Nephron (organoid): ENCODE data around the gene KCNH8.
"Not testable (repeated sequence)": the region's sequence is repeated elsewhere in the genome, so short reads cannot be mapped to it uniquely, and the experiment has no call there.

Source experiments
- H3K27ac Mint-ChIP-seq, 3 experiments: 2 replicates each; pipeline ENCODE4 v1.8.0; 2020; ENCODE audit warnings: mixed read lengths in 3 of 3, mild to moderate bottlenecking in 2 of 3, moderate library complexity in 1 of 3
- H3K27me3 Mint-ChIP-seq: 2 replicates; pipeline ENCODE4 v1.8.0; 2021; ENCODE audit warnings: low read depth, mild to moderate bottlenecking, moderate library complexity, mixed read lengths
- H3K36me3 Mint-ChIP-seq: 2 replicates; pipeline ENCODE4 v1.8.0; 2020; ENCODE audit warnings: low read depth, mixed read lengths
- H3K4me1 Mint-ChIP-seq: 2 replicates; pipeline ENCODE4 v1.8.0; 2020; ENCODE audit warnings: mixed read lengths
- H3K4me3 Mint-ChIP-seq, 3 experiments: 2 replicates each; pipeline ENCODE4 v1.8.0; 2020; ENCODE audit warnings: mild to moderate bottlenecking in 3 of 3, mixed read lengths in 3 of 3, moderate library complexity in 2 of 3
- H3K9me3 Mint-ChIP-seq: 2 replicates; pipeline ENCODE4 v1.8.0; 2020; ENCODE audit warnings: mixed read lengths
- CTCF ChIP-seq, 3 experiments: fragments of 200-600 bp; sonication (generic); IDR thresholded peaks; one replicate each; pipeline ENCODE4 v1.5.0; 2021; ENCODE audit warnings: antibody characterized with exemption in 3 of 3; ENCODE audit not compliant: unreplicated experiment in 3 of 3

Gene KCNH8

GRCh38 chr3:19228167-19228566, 79.9 kb downstream of the KCNH8 start:
- no peaks in the 10 kb centered on the region for H3K9me3 Mint-ChIP-seq
- H3K27ac Mint-ChIP-seq = no peak overlapping the region
- no peaks in the 10 kb centered on the region for H3K27me3 Mint-ChIP-seq
- H3K36me3 Mint-ChIP-seq = no peaks in the 10 kb centered on the region
- TF ChIP-seq CTCF (IDR thresholded peaks at IDR 0.05; ENCODE audit: unreplicated experiment in 3 of 3) = no peak
- H3K4me3 Mint-ChIP-seq = no peak overlapping the region
- no peaks in the 10 kb centered on the region for H3K4me1 Mint-ChIP-seq

GRCh38 chr3:19229086-19229485, 80.8 kb downstream of the KCNH8 start:
- no peaks in the 10 kb centered on the region for H3K36me3 Mint-ChIP-seq
- H3K27me3 Mint-ChIP-seq = no peaks in the 10 kb centered on the region
- no peak overlapping the region for H3K27ac Mint-ChIP-seq
- no peak for TF ChIP-seq CTCF (IDR thresholded peaks at IDR 0.05; ENCODE audit: unreplicated experiment in 3 of 3)
- no peaks in the 10 kb centered on the region for H3K9me3 Mint-ChIP-seq
- no peak overlapping the region for H3K4me3 Mint-ChIP-seq
- H3K4me1 Mint-ChIP-seq = no peaks in the 10 kb centered on the region

GRCh38 chr3:19229881-19230280, 81.6 kb downstream of the KCNH8 start:
- not testable (repeated sequence) for H3K9me3 Mint-ChIP-seq, H3K4me3 Mint-ChIP-seq, H3K36me3 Mint-ChIP-seq, H3K4me1 Mint-ChIP-seq, H3K27me3 Mint-ChIP-seq, H3K27ac Mint-ChIP-seq

- no peak for TF ChIP-seq CTCF (IDR thresholded peaks at IDR 0.05; ENCODE audit: unreplicated experiment in 3 of 3)
- Mint-ChIP-seq H3K4me3 (no peak overlapping the region), H3K27ac (no peak overlapping the region), H3K4me1 (no peaks in the 10 kb centered on the region), H3K27me3 (no peaks in the 10 kb centered on the region), H3K9me3 (no peaks in the 10 kb centered on the region), H3K36me3 (no peaks in the 10 kb centered on the region)
Observed at GRCh38 chr3:19231792-19232461, 83.6 kb downstream of the KCNH8 start.

DNA sequence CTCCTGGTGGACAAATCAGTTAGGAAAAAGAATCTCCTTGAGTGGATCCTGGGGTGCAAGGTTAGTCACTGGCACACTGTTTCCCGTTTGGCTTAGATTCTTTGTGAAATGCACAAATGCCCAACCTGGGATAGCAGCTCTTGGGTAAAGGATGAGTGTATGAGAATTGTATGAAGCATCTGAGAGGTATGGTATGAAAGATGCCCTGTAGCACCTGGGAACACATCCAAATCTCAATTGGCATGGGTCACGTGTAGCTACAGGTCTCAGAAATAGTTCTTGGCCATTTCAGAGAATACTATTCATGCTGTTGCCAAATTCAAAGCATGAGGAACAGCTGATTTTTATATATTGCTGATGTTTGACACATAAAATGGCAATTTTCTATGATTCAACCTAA, 84.3 kb downstream of the KCNH8 start:
- H3K4me3 Mint-ChIP-seq = no peak overlapping the region
- TF ChIP-seq CTCF (IDR thresholded peaks at IDR 0.05; ENCODE audit: unreplicated experiment in 3 of 3) = no peak
- H3K27ac Mint-ChIP-seq = no peak overlapping the region
- H3K27me3 Mint-ChIP-seq = no peaks in the 10 kb centered on the region
- no peaks in the 10 kb centered on the region for H3K36me3 Mint-ChIP-seq
- no peaks in the 10 kb centered on the region for H3K9me3 Mint-ChIP-seq
- no peaks in the 10 kb centered on the region for H3K4me1 Mint-ChIP-seq

DNA sequence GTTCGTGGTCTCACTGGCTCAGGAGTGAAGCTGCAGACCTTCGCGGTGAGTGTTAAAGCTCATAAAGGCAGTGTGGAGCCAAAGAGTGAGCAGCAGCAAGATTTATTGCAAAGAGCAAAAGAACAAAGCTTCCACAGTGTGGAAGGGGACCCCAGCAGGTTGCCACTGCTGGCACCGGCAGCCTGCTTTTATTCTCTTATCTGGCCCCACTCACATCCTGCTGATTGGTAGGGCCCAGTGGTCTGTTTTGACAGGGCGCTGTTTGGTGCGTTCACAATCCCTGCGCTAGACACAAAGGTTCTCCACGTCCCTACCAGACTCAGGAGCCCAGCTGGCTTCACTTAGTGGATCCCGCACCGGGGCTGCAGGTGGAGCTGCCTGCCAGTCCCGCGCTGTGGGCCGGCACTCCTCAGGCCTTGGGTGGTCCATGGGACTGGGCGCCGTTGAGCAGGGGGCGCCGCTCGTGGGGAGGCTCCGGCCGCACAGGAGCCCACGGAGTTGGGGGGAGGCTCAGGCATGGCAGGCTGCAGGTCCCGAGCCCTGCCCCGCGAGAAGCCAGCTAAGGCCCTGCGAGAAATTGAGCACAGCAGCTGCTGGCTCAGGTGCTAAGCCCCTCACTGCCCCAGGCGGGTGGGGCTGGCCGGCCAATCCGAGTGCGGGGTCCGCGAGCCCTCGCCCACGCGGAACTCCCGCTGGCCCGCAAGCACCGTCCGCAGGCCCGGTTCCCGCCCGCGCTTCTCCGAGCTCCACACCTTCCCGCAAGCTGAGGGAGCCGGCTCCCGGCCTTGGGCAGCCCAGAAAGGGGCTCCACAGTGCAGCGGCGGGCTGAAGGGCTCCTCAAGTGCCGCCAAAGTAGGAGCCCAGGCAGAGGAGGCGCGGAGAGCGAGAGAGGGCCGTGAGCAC, 85.8 kb downstream of the KCNH8 start:
- H3K4me3 Mint-ChIP-seq, H3K4me1 Mint-ChIP-seq, H3K27ac Mint-ChIP-seq, H3K9me3 Mint-ChIP-seq, H3K27me3 Mint-ChIP-seq, H3K36me3 Mint-ChIP-seq: not testable (repeated sequence)

DNA sequence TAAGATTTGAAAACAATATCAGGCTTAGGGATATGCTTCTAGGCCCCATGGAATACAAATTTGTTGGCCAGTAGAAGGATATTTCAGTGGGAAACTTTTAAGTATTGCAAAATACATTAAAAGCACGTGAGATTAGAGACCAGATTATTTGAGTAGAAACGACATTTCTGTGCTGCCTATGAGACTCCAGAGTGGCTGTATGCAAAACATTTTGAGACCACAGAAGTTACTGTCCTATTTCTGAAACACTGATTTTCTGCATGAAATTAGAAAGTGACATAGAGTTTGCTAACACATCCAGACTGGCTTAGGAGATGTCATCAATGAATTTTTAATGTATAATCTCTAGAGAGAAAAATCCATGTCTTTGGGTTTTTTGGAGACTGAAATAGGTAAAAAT, 99.8 kb downstream of the KCNH8 start:
- Mint-ChIP-seq H3K4me3 (no peak overlapping the region), H3K4me1 (no peaks in the 10 kb centered on the region)
- TF ChIP-seq CTCF (IDR thresholded peaks at IDR 0.05; ENCODE audit: unreplicated experiment in 3 of 3) = no peak

More for the DNA sequence above, 99.8 kb downstream of the KCNH8 start:
- Mint-ChIP-seq H3K9me3 (peaks cover 5% of the 10 kb centered on the region), H3K36me3 (no peaks in the 10 kb centered on the region), H3K27me3 (no peaks in the 10 kb centered on the region), H3K27ac (no peak overlapping the region)
